ENCODE data around the gene IFITM5.

DNA sequence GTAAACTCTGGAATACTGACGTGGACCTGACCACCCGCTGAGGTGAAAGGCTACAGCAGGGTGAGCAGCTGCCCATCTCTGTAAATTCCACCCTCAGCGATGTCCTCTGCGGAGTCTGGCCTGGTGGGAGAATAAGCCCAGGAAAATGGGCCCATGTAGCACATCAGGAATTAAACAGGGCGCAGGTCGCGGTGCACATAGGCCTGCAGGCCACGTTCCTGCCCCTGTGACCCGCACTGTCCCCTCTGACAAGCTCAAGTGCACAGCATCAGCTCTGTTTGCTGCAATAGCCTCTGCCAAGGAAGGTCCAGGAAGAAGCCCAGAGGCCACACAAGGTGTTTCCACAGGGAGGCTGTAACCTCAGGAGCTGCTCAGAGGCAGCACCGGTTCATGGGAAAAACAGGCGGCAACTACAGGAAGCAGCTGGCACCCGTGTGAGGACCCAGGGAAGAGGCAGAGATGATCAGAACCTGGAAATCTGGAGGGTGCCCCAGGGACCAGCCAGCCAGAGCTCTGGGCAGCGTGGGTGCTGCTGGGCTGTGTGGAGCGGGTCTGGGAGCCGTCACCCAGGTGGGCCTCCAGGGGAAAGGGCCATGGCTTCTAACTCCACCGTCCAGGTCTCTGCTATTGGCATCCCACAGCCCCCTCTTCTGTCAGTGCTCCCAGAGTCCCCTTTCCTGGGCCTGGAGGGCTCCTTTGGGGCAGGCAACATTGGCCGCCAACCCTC is 7.5 kb upstream of the IFITM5 start:
- no peak for TF ChIP-seq POLR2AphosphoS5 (IDR thresholded peaks at IDR 0.05; ENCODE audit: borderline replicate concordance, low read depth, low read length)
- TF ChIP-seq EZH2 (IDR thresholded peaks at IDR 0.05), result no peak
- no peak for TF ChIP-seq FOXP2 (optimal IDR thresholded peaks at IDR 0.05; ENCODE audit: control extremely low read depth, extremely low read length, insufficient read depth)

Measured in SK-N-MC (cell line).